Liver (tissue), 9 donors: ENCODE measurements around the gene TMEM18. TPM values are rescaled to one million over a fixed set of nuclear protein-coding genes. Genes with fewer than 3 reads are reported as not detected.

Experiments used
- DNase-seq: peaks from one replicate; pipeline ENCODE4 v3.0.0-alpha.2; 2017; ENCODE audit warnings: low spot score
- H3K27ac ChIP-seq, 2 donors: one replicate each; pipeline ENCODE4 v1.7.0; 2013; ENCODE audit warnings: inconsistent platforms in 2 of 2, low read length in 2 of 2, control low read depth in 1 of 2, low read depth in 1 of 2, mild to moderate bottlenecking in 1 of 2
- H3K27me3 ChIP-seq, 4 donors: one replicate each; pipeline versions ENCODE4 v1.6.1 to v1.7.0; 2013; ENCODE audit warnings: low read length in 3 of 4, inconsistent platforms in 1 of 4, mild to moderate bottlenecking in 1 of 4, moderate library complexity in 1 of 4; ENCODE audit not compliant: control insufficient read depth in 4 of 4, insufficient read depth in 4 of 4
- H3K36me3 ChIP-seq, 4 donors: one replicate each; pipeline versions ENCODE4 v1.6.1 to v1.7.0; 2013; ENCODE audit warnings: low read length in 3 of 4, mild to moderate bottlenecking in 3 of 4, low read depth in 1 of 4, moderate library complexity in 1 of 4; ENCODE audit not compliant: control insufficient read depth in 4 of 4, insufficient read depth in 3 of 4
- H3K4me1 ChIP-seq, 4 donors: one replicate each; pipeline versions ENCODE4 v1.6.1 to v1.7.0; 2013; ENCODE audit warnings: low read length in 3 of 4, mild to moderate bottlenecking in 3 of 4, moderate library complexity in 1 of 4; ENCODE audit not compliant: control insufficient read depth in 4 of 4, insufficient read depth in 4 of 4
- H3K4me3 ChIP-seq, 3 donors: one replicate each; pipeline versions ENCODE4 v1.6.1 to v1.7.0; 2013; ENCODE audit warnings: low read length in 3 of 3, control low read depth in 1 of 3, low read depth in 1 of 3, mild to moderate bottlenecking in 1 of 3
- H3K9ac ChIP-seq, 2 donors: one replicate each; pipeline ENCODE4 v1.7.0; 2013; ENCODE audit warnings: low read length in 2 of 2, mild to moderate bottlenecking in 2 of 2, moderate library complexity in 2 of 2, control low read depth in 1 of 2, low read depth in 1 of 2
- H3K9me3 ChIP-seq, 4 donors: one replicate each; pipeline versions ENCODE4 v1.6.1 to v1.7.0; 2013; ENCODE audit warnings: low read length in 3 of 4; ENCODE audit not compliant: control insufficient read depth in 4 of 4
- EGR1 ChIP-seq, 2 donors: IDR thresholded peaks; 2 replicates each; pipeline ENCODE4 v1.6.1; 2016 to 2018; ENCODE audit warnings: antibody characterized with exemption in 2 of 2, low read depth in 2 of 2
- FOXA1 ChIP-seq: IDR thresholded peaks from 2 replicates; pipeline ENCODE4 v1.6.1; 2016; ENCODE audit warnings: antibody characterized with exemption
- FOXA2 ChIP-seq: IDR thresholded peaks from 2 replicates; pipeline ENCODE4 v1.6.1; 2016; ENCODE audit warnings: antibody characterized with exemption
- GABPA ChIP-seq, 2 donors: IDR thresholded peaks in 1 of 2; conservative IDR thresholded peaks in 1 of 2; 2 replicates each; pipeline ENCODE4 v1.6.1; 2016; ENCODE audit warnings: antibody characterized with exemption in 2 of 2, mild to moderate bottlenecking in 1 of 2, moderate library complexity in 1 of 2
- HNF4G ChIP-seq: IDR thresholded peaks from 2 replicates; pipeline ENCODE4 v1.6.1; 2016; ENCODE audit warnings: antibody characterized with exemption
- JUND ChIP-seq, 2 donors: IDR thresholded peaks; 2 replicates each; pipeline ENCODE4 v1.6.1; 2016; ENCODE audit warnings: antibody characterized with exemption in 2 of 2
- RXRA ChIP-seq, 2 donors: IDR thresholded peaks; 2 replicates each; pipeline ENCODE4 v1.6.1; 2017 to 2018; ENCODE audit warnings: antibody characterized with exemption in 2 of 2, mild to moderate bottlenecking in 1 of 2
- SP1 ChIP-seq: IDR thresholded peaks from 2 replicates; pipeline ENCODE4 v1.6.1; 2018; ENCODE audit warnings: antibody characterized with exemption, mild to moderate bottlenecking
- YY1 ChIP-seq: IDR thresholded peaks from 2 replicates; pipeline ENCODE4 v1.6.1; 2016; ENCODE audit warnings: antibody characterized with exemption, mild to moderate bottlenecking
- WGBS: extraction: QIAGEN DNeasy Blood & Tissue Kit; methylation state at CpG from one replicate; pipeline ENCODE4 v1.1.7; 2013; 5-methylcytosine and 5-hydroxymethylcytosine counted together
- polyA plus RNA-seq, 2 donors: library from polyadenylated mRNA; stranded (reverse) in 1 of 2; unstranded in 1 of 2; fragments of 200-250 nt in 1 of 2; fragments of >200 nt in 1 of 2; fragmentation: Nextera tagmentation in 1 of 2; extraction: Ambion mirVana in 1 of 2; gene quantifications; one replicate each; pipeline versions ENCODE4 v1.2.1 to v1.2.3, GENCODE V29; 2013 to 2015
- total RNA-seq, 2 donors: library from RNA; depleted of rRNA; stranded (reverse); fragments of >200 nt; gene quantifications; one replicate each; pipeline ENCODE4 v1.2.3, GENCODE V29; 2014
- TF ChIP-seq, protein P1 (sequence below): fragments of 150-350 bp; IDR thresholded peaks from 2 replicates; pipeline ENCODE4 v1.5.1; 2017; ENCODE audit warnings: improper control_type of control experiment, low read depth, low read length; ENCODE audit not compliant: missing input control
- TF ChIP-seq, protein P2 (sequence below): IDR thresholded peaks from 2 replicates; pipeline ENCODE4 v1.6.1; 2016; ENCODE audit warnings: antibody characterized with exemption
- TF ChIP-seq, protein P3 (sequence below): IDR thresholded peaks from 2 replicates; pipeline ENCODE4 v1.6.1; 2016; ENCODE audit warnings: antibody characterized with exemption
- TF ChIP-seq, protein P4 (sequence below): IDR thresholded peaks from 2 replicates; pipeline ENCODE4 v1.6.1; 2016; ENCODE audit warnings: antibody characterized with exemption
- TF ChIP-seq, protein P5 (sequence below): IDR thresholded peaks from 2 replicates; pipeline ENCODE4 v1.6.1; 2016; ENCODE audit warnings: antibody characterized with exemption, mild to moderate bottlenecking
- donor health status: healthy.
- donor health status: healthy.
- donor health status: healthy.
- donor health status: healthy.
- donor health status: healthy.

The TMEM18 gene
- total and polyA plus RNA-seq, 4 donors = 8.4 to 29.3 (median 10.9) TPM

DNA sequence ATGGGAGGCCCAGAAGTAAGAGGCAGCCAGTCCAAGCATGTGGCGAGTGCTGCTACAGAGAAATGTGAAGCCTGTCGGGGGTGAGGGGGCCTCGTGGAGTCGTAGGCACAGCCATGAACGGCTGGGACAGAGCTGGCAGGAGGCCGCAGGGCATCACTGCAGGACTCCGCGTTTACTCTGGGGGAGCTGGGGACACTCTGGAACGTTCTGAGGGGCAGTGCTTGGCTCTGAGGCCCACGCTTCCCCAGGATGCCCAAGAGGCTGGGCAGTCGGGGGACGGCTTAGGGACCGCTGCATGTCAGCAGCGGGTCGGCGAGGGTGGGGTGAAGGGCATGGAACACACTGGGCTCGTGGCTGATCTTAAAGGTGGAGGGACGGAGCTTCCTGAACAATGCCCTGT, 6.6 kb downstream of the TMEM18 start:
- Histone ChIP-seq H3K4me3 (no peak overlapping the region), H3K27ac (no peak overlapping the region), H3K9ac (no peak overlapping the region), H3K36me3 (peaks cover 14 to 55% (median 32%) of the 10 kb centered on the region in 4 donors), H3K9me3 (peaks cover 0 to 7% (median 6%) of the 10 kb centered on the region in 4 donors), H3K4me1 (peaks cover 0 to 6% (median under 1%) of the 10 kb centered on the region in 4 donors), H3K27me3 (no peaks in the 10 kb centered on the region)
- 96% methylated on average over 18 of the region's 18 CpGs for WGBS
- DNase-seq = no peak
- TF ChIP-seq YY1 (no peak), GABPA (IDR thresholded peaks at IDR 0.05 in 1 of 2, conservative IDR thresholded peaks at IDR 0.05 in 1 of 2) (no peak), RXRA (IDR thresholded peaks at IDR 0.05) (no peak), FOXA1 (no peak), JUND (IDR thresholded peaks at IDR 0.05) (no peak), EGR1 (IDR thresholded peaks at IDR 0.05; ENCODE audit: low read depth in 2 of 2) (no peak)
- TF ChIP-seq, protein P1, sequence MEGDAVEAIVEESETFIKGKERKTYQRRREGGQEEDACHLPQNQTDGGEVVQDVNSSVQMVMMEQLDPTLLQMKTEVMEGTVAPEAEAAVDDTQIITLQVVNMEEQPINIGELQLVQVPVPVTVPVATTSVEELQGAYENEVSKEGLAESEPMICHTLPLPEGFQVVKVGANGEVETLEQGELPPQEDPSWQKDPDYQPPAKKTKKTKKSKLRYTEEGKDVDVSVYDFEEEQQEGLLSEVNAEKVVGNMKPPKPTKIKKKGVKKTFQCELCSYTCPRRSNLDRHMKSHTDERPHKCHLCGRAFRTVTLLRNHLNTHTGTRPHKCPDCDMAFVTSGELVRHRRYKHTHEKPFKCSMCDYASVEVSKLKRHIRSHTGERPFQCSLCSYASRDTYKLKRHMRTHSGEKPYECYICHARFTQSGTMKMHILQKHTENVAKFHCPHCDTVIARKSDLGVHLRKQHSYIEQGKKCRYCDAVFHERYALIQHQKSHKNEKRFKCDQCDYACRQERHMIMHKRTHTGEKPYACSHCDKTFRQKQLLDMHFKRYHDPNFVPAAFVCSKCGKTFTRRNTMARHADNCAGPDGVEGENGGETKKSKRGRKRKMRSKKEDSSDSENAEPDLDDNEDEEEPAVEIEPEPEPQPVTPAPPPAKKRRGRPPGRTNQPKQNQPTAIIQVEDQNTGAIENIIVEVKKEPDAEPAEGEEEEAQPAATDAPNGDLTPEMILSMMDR = no peak
- TF ChIP-seq, protein P2, sequence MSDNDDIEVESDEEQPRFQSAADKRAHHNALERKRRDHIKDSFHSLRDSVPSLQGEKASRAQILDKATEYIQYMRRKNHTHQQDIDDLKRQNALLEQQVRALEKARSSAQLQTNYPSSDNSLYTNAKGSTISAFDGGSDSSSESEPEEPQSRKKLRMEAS = no peak
- TF ChIP-seq, protein P3, sequence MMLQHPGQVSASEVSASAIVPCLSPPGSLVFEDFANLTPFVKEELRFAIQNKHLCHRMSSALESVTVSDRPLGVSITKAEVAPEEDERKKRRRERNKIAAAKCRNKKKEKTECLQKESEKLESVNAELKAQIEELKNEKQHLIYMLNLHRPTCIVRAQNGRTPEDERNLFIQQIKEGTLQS = no peak

DNA sequence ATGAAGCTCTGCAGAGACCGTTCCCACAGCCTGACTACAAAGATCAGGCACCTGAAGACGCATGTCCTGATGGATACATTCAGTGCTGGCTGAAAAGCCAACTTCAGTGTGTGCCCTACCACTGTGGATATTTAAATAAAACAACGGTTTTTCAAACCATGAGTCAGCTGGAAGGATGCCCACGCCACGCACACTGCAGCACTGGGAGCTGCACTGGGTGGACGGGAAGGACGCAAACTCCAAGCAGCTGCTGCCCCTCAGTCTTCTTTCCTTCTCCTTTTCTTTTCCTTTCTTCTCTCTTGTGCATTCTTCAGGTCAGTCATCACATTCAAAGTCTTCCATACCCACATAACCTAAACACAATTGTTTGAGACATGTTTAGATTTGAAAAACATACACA, 7.9 kb downstream of the TMEM18 start:
- no peak for DNase-seq
- no peaks in the 10 kb centered on the region for H3K4me1 ChIP-seq
- H3K9me3 ChIP-seq = peaks cover 0 to 11% (median 9%) of the 10 kb centered on the region in 4 donors
- H3K27ac ChIP-seq = no peak overlapping the region
- H3K36me3 ChIP-seq = peaks cover 14 to 55% (median 33%) of the 10 kb centered on the region in 4 donors
- no peak for TF ChIP-seq RXRA (IDR thresholded peaks at IDR 0.05)
- no peak for TF ChIP-seq HNF4G
- TF ChIP-seq SP1 = no peak
- TF ChIP-seq, protein P4, sequence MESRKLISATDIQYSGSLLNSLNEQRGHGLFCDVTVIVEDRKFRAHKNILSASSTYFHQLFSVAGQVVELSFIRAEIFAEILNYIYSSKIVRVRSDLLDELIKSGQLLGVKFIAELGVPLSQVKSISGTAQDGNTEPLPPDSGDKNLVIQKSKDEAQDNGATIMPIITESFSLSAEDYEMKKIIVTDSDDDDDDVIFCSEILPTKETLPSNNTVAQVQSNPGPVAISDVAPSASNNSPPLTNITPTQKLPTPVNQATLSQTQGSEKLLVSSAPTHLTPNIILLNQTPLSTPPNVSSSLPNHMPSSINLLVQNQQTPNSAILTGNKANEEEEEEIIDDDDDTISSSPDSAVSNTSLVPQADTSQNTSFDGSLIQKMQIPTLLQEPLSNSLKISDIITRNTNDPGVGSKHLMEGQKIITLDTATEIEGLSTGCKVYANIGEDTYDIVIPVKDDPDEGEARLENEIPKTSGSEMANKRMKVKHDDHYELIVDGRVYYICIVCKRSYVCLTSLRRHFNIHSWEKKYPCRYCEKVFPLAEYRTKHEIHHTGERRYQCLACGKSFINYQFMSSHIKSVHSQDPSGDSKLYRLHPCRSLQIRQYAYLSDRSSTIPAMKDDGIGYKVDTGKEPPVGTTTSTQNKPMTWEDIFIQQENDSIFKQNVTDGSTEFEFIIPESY = no peak
- no peak for TF ChIP-seq GABPA (IDR thresholded peaks at IDR 0.05 in 1 of 2, conservative IDR thresholded peaks at IDR 0.05 in 1 of 2)
- no peak for TF ChIP-seq FOXA1
- TF ChIP-seq, protein P3 = no peak
- TF ChIP-seq JUND (IDR thresholded peaks at IDR 0.05) = no peak
- TF ChIP-seq, protein P1 = no peak
- TF ChIP-seq, protein P5, sequence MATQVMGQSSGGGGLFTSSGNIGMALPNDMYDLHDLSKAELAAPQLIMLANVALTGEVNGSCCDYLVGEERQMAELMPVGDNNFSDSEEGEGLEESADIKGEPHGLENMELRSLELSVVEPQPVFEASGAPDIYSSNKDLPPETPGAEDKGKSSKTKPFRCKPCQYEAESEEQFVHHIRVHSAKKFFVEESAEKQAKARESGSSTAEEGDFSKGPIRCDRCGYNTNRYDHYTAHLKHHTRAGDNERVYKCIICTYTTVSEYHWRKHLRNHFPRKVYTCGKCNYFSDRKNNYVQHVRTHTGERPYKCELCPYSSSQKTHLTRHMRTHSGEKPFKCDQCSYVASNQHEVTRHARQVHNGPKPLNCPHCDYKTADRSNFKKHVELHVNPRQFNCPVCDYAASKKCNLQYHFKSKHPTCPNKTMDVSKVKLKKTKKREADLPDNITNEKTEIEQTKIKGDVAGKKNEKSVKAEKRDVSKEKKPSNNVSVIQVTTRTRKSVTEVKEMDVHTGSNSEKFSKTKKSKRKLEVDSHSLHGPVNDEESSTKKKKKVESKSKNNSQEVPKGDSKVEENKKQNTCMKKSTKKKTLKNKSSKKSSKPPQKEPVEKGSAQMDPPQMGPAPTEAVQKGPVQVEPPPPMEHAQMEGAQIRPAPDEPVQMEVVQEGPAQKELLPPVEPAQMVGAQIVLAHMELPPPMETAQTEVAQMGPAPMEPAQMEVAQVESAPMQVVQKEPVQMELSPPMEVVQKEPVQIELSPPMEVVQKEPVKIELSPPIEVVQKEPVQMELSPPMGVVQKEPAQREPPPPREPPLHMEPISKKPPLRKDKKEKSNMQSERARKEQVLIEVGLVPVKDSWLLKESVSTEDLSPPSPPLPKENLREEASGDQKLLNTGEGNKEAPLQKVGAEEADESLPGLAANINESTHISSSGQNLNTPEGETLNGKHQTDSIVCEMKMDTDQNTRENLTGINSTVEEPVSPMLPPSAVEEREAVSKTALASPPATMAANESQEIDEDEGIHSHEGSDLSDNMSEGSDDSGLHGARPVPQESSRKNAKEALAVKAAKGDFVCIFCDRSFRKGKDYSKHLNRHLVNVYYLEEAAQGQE = no peak
- TF ChIP-seq FOXA2 = no peak
- H3K4me3 ChIP-seq = no peak overlapping the region
- H3K9ac ChIP-seq = no peak overlapping the region
- 94% methylated on average over 7 of the region's 7 CpGs for WGBS
- no peaks in the 10 kb centered on the region for H3K27me3 ChIP-seq
